GM21390 (cell line): ENCODE results near the gene MED1.
"Not testable (repeated sequence)": the region's sequence is repeated elsewhere in the genome, so short reads cannot be mapped to it uniquely, and the experiment has no call there.

Experiments used
- ATAC-seq: cut with Tn5 transposase; IDR thresholded peaks from one replicate; pipeline ENCODE4 v1.9.1; 2021; ENCODE audit not compliant: unreplicated experiment

Gene MED1

DNA sequence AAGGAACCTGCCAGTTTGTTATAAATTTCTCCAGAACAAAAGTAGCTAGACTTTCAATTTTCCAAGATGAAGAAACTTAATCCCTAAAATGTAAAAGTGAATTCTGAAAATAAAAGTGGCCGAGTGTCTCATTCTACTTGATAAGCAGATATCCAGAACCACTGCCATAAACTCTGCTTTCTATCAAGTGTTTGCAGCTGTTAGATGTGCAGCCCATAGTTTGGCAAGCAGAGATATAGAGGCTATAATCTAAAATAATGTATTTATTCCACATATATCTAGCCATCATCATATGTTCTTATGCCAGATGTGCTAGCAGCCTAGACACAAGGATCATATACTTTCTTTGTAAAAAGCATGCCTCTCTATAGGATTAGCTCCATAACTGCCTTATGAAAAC is 34.9 kb downstream of the MED1 start:
- ATAC-seq = no peak

DNA sequence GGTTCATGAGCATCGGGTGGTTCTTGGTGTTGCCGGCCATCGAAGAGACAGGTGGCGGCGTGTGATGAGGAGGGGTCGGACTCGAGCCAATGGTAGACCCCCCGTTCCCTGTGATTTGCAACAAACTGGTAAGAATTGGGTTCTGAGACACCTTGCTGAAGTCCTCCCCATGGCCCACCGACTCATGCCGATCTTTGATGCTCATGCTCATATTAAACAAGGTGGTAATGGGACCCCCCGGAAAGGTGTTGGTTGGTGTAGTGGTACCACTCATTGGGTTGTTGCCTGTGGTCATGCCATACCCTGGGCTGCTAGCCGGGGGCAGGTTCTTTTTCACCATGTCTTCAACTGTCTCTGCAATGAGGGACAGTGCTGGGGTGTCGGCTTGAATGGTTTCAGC is 40.8 kb downstream of the MED1 start:
- no peak for ATAC-seq

DNA sequence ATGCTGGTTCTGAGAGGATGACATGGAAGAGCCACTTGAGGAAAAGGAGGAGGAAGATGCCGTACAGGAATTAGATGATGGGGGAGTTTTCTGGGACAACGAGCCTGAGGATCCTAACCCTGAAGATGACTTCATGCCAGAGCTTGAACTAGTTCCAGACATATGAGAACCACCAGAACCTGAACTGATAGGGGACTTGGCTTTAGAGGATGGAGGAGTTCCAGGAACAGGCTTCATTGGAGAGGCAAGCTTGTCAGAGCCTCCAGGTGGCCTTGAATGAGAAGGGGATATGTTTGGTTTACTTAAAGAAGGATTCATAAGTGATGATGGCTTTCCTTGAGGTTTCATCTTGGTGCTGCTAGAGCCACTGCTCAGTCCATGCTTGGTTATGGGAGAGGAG is 42.7 kb downstream of the MED1 start:
- ATAC-seq = no peak

DNA sequence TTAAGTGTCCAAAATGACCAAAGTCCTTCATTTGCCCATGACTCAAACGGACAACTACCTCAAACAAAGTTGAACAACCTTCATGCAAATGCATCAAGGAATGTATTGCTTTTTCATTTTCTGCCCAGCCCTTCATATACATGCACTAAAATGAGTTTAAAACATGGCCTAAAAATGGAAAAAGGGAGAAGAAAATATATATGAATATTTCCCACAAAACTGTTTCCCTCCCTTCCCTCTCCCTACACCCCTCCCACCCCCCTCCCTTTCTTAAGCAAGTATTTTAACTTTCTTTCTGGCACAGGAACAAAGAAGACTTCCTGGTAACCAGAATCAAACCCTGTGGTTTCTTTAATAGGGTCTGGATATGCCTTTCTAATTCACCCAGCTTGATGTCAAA is 44.1 kb downstream of the MED1 start:
- no peak for ATAC-seq

- ATAC-seq = no peak
These were observed 45.6 kb downstream of the MED1 start for GRCh38 chr17:39405436-39405835.

DNA sequence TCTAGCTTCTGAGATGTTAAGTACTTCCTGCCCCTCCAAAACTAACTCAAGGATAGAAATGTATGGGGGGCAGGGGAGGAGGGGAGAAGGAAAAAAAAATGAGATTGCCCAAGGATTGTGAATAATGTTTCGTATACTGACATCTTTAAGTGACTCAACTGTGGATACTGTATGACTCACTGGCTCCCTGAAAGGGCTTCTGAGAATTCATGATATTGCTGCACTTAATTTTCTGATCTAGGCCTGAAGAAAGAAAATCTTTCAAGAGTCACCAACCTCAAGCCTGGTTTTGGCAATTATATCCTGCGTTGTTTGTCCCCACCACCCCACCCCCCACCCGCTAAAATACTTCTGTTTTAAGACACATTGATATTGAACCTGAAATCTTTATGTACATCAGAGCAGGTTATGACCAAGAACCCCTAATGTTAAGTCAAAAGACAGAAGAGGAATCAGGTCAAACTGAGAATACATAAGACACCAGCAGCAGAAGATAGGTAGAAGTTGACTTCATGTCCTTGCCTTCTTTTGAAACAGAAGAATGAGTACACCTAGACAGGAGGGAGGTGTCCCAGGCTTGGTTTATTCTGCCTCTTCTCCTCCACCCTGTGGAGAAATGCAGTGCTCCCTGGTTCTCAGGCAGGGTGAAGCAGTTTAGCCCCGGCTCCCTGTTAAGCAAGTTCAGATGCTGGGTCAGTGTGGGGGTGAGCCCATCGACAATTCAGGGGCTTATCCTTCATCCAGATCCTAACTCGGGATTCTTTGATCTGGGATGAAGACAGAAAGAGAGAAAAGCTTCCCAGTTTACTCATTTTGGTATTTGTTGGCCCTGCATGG is 46.3 kb downstream of the MED1 start:
- no peak for ATAC-seq

DNA sequence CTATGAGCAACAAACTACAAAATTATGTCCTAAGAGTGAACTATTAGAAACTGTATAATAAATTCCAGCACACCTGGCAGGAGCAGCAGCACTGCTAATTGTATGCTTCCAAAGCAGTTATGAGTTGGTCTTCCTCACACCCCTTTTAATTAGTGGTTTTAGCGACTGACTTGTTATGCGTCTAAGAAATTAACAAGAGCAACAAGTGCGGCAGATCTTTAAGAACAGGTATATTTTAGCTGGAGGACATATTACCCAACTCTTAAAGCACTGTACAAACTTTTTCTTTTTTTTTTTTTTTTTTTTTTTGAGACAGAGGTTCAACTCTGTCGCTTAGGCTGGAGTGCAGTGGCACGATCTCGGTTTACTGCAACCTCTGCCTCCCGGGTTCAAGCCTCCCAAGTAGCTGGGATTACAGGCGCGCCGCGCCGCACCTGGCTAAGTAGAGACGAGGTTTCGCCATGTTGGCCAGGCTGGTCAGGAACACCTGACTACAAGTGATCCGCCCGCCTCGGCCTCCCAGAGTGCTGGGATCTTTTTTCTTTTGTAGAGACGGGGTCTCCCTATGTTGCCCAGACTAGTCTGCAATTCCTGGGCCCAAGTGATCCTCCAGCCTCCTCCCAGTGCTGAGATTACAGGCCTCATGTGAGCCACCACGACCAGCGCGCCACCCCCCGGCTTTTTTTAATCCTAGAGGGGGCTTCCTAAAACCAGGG is 48.0 kb downstream of the MED1 start:
- ATAC-seq = no peak

GRCh38 chr17:39402244-39402889 is 48.7 kb downstream of the MED1 start:
- ATAC-seq = peak; percentile 52

GRCh38 chr17:39401412-39402243 is 49.4 kb downstream of the MED1 start, which contains the start of gene FBXL20:
Gene FBXL20 (minus strand): TSS chr17:39401626. CDS start chr17:39401402, 224 bp downstream.
- ATAC-seq = peak; percentile 64

DNA sequence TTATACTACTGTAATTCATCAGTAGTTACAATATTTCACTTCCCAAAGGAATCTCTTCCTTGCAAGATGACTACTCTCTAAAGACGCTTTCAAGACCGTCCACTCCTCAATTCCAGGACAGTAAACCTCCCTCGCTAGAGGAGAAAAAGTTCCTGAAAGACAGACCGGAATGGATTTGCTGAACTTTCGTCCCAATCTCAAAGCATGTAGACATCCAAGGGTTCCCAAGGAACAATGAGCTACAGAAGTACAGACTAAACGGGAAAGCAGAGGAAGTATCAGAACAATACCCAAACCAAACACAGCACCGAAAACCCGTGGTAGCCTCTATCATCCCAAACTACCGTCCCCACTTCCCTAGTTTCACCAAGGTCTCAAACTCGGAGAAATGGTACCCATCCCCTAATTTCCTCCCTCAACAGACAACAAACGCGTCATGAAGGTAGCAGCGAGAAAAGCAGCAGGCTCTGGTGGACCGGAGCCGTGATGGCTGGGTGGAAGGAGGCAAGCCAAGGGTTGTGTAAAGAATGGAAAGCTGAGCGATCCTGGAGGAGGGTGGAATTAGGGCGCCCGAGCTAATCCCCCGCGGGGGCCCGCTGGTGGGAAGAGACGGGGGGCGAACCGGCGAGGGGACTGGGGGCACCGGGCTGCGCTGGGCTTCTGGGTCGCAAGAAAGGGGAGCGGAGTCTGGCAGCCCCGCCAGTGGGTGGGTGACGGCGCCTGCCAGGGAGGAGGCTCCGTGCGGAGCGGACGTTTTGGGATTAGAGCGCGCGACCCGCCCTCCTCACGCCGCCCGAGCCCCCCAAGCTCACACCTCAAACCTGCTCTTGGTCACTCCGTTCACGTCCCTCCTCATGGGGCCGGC is 50.3 kb downstream of the MED1 start:
- ATAC-seq = no peak

DNA sequence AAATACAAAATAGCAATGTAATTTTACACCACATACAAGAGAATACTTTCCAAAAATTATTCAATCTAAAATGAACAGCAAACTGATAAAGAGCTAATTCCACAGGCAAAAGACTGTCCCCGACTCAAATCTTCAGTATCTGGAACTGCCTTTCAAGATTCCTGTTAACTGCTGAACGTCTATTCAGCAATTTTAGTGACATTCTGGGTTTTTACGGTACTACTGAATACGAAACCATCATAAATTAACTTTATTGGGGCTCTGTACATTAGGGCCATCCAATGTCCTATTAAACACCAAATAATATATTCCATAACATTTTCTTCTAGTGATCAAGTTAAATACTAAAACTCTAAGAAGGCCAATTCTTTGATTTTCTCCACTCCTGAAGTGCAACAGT is 51.3 kb downstream of the MED1 start:
- ATAC-seq = no peak

DNA sequence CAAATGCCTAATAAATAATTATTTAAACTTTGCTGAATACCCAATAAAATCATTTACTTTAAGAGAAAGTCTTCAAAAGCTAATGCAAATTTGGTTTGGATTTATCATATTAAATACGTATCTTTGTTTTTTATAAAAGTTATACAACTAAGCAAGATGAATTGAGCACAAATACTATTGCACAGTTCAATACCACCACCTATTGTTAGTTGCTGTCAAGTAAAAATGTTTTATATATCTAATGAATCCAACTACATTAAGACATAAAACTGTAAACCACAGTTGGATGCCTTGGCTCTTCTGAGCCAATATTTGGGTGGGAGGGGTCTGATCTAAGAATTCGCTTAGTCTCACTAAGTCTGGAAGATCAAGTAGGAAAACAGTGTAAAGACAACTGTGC is 57.3 kb downstream of the MED1 start:
- no peak for ATAC-seq

- no peak for ATAC-seq
These were observed 59.6 kb downstream of the MED1 start for GRCh38 chr17:39391448-39391847.

DNA sequence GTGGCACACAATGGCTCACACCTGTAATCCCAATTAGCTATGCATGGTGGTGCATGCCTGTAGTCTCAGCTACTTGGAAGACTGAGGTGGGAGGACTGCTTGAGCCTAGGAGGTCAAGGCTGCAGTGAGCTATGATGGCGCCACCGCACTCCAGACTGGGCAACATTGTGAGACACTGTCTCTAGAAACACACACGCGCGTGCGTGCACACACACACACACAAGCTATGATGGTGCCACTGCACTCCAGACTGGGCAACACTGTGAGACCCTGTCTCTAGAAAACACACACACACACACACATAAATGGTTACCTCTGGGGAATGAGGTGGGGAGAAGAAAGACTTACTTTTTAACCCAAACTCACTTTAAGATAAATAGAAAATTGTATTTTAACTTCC is 66.0 kb downstream of the MED1 start:
- no peak for ATAC-seq

GRCh38 chr17:39380144-39380543 is 70.9 kb downstream of the MED1 start:
- ATAC-seq = no peak

GRCh38 chr17:39376434-39376833 is 74.6 kb downstream of the MED1 start:
- ATAC-seq = no peak

DNA sequence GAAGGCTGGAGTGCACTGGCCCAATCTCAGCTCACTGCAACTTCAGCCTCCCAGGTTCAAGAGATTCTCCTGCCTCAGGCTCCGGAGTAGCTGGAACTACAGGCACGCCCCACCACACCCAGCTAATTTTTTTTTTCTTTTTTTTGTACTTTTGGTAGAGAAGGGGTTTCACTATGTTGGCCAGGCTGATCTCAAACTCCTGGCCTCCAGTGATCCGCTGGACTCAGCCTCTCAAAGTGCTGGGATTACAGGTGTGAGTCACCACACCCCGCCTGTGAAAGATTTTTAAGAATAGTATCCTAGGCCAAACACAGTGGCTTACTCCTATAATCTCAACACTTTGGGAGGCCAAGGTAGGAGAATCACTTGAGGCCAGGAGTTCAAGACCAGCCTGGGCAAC is 83.3 kb downstream of the MED1 start:
- not testable (repeated sequence) for ATAC-seq

GRCh38 chr17:39365872-39366271 is 85.2 kb downstream of the MED1 start:
- no peak for ATAC-seq

DNA sequence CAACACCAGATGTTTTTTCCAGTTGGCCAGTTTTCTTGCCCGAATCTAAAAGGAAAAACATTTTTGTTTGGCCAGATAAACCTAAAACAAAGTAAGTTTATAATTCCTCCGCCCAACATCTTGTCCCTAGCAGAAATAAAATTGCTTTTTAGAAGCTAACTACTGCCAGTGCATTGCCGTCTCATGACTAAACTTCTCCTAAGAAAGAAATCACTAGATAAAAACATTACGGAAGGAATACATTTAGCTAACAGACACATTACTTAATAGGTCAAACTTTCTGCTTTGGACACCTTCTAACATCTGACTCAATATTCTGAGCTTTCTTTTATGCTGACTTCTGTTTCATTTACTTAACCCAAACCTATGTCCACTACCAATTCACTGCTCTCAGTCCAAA is 85.8 kb downstream of the MED1 start:
- ATAC-seq = no peak
